Lower lobe of right lung (tissue), 2 donors: ENCODE measurements around the gene MROH8. TPM values are rescaled to one million over a fixed set of nuclear protein-coding genes. Genes with fewer than 3 reads are reported as not detected.

Experiments used
- ATAC-seq, 2 donors: fragments of 200-7000 bp; cut with Tn5 transposase; one replicate each; pipeline ENCODE4 v1.9.1; 2020 to 2022; ENCODE audit warnings: mild to moderate bottlenecking in 2 of 2, moderate library complexity in 2 of 2
- DNase-seq: peaks from one replicate; pipeline ENCODE4 v3.0.0-alpha.2; 2020
- H3K27ac ChIP-seq: fragments of 200-600 bp; one replicate; pipeline ENCODE4 v1.8.0; 2022
- H3K27me3 ChIP-seq: fragments of 200-600 bp; one replicate; pipeline ENCODE4 v1.8.0; 2022; ENCODE audit warnings: low read depth
- H3K36me3 ChIP-seq: fragments of 200-600 bp; one replicate; pipeline ENCODE4 v1.8.0; 2022; ENCODE audit warnings: mild to moderate bottlenecking
- H3K4me1 ChIP-seq: fragments of 200-600 bp; one replicate; pipeline ENCODE4 v1.8.0; 2022
- H3K4me3 ChIP-seq: fragments of 200-600 bp; one replicate; pipeline ENCODE4 v1.8.0; 2022; ENCODE audit warnings: mild to moderate bottlenecking
- H3K9me3 ChIP-seq: fragments of 200-600 bp; one replicate; pipeline ENCODE4 v1.8.0; 2022
- intact Hi-C: fragments of 100-400 bp; cut with DNase I; formaldehyde crosslinking; loops from one replicate; pipeline ENCODE4 v1.11.0; 2022
- total RNA-seq: library from RNA; stranded (reverse); fragmentation: NEBNext Ultra II Directional; extraction: Animal tissue kit (Norgen Biotek cat#: 25700); gene quantifications from one replicate; pipeline ENCODE4 v1.2.1, GENCODE V29; 2021
- TF ChIP-seq, protein P1 (sequence below): fragments of 200-600 bp; IDR thresholded peaks from one replicate; pipeline ENCODE4 v1.8.0; 2022; ENCODE audit warnings: antibody characterized with exemption, mild to moderate bottlenecking
- donor health status: DM: no; HTN: yes; CAD: no; lungs with severe emphysema.

The MROH8 gene
- total RNA-seq, 1 donor from 2014 or later: 3.9 TPM

DNA sequence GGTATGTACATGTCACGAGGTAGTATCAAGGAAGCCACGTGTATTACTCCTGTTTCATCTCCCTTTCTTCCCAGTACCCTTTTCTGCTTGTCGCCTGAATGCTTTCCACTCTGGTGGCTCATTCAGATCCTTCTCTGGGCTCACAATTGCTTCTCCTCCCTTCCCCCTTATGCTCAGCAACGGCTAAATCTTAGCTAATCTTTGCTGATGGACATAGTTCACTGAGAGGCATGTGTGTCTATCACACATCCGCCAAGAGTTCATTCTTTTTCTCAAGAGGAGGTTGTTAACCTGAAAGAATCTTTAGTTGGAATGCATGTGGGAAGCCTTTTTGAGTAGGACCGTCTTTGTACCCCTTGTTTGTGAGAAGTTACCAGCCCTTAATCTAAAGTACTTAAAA is 25.8 kb upstream of the MROH8 start:
- Histone ChIP-seq H3K4me1 (no peaks in the 10 kb centered on the region), H3K27me3 (no peaks in the 10 kb centered on the region), H3K27ac (no peak overlapping the region), H3K4me3 (no peak overlapping the region), H3K9me3 (no peaks in the 10 kb centered on the region), H3K36me3 (peaks cover 97% of the 10 kb centered on the region)
- intact Hi-C loops: loop anchor here (10.0 kb wide), 1 partner anchor 330 kb away; no protein-coding TSS in a partner anchor
- TF ChIP-seq, protein P1, sequence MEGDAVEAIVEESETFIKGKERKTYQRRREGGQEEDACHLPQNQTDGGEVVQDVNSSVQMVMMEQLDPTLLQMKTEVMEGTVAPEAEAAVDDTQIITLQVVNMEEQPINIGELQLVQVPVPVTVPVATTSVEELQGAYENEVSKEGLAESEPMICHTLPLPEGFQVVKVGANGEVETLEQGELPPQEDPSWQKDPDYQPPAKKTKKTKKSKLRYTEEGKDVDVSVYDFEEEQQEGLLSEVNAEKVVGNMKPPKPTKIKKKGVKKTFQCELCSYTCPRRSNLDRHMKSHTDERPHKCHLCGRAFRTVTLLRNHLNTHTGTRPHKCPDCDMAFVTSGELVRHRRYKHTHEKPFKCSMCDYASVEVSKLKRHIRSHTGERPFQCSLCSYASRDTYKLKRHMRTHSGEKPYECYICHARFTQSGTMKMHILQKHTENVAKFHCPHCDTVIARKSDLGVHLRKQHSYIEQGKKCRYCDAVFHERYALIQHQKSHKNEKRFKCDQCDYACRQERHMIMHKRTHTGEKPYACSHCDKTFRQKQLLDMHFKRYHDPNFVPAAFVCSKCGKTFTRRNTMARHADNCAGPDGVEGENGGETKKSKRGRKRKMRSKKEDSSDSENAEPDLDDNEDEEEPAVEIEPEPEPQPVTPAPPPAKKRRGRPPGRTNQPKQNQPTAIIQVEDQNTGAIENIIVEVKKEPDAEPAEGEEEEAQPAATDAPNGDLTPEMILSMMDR: no peak
- DNase-seq: no peak
- ATAC-seq: peak in 1 of 2 donors; percentile 24

DNA sequence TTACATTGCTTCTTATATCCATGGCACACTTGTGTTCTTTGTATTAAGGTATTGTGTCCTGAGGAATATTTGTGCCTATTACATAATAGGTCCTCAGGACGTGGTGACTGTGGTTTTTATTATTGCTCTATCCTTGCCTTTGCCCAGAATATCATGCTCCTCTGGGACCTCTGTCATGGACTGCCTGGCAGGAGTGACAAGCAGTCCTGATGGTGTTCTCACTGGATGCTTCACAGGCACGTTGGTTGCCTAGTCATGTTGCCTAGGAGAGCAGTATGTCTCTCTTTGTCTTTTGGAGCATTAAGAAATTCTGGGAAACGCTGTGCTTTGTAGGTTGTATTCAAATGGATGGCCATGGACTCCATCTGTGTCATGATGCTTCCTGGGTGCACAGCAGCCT is 24.7 kb upstream of the MROH8 start:
- TF ChIP-seq, protein P1: no peak
- no peak for DNase-seq
- H3K36me3 ChIP-seq: peaks cover 97% of the 10 kb centered on the region
- H3K9me3 ChIP-seq: no peaks in the 10 kb centered on the region
- H3K4me1 ChIP-seq: no peaks in the 10 kb centered on the region
- H3K4me3 ChIP-seq: no peak overlapping the region
- H3K27ac ChIP-seq: peak overlapping the region; percentile 7
- no peaks in the 10 kb centered on the region for H3K27me3 ChIP-seq
- ATAC-seq: no peak
- intact Hi-C loops: loop anchor here (10.0 kb wide), 1 partner anchor 331 kb away; no protein-coding TSS in a partner anchor

DNA sequence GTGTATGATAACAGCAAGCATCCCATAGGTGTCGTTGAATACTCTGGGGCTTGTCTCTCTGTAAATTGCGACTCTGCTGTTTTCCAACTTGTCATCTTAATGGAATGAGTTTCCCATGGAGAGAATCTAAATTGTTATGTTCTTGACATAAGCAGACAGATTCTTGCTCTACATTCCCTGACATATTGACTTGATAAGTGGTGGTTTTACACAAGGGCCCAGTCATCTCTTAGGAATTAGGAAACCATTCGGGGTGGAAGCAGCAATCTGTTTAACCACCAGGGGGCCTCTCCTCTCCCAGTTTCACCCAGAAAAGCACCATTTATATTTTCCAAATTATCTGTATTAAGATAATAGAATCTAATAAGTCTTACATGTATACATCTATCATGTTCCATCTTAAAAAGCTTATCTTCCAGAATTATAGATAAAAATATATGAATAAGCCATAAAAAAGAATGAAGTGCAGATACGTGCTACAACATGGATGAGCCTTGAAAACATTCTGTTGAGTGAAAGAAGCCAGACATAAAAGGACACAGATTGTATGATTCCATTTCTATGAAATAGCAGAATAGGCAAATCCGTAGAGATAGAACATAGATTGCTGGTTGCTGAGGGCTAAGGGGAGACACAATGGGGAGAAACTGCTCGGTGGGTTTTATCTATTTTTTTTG is 23.1 kb upstream of the MROH8 start:
- H3K9me3 ChIP-seq: no peaks in the 10 kb centered on the region
- no peak overlapping the region for H3K4me3 ChIP-seq
- H3K27me3 ChIP-seq: no peaks in the 10 kb centered on the region
- intact Hi-C loops: loop anchor here (10.0 kb wide), 1 partner anchor 332 kb away; no protein-coding TSS in a partner anchor
- TF ChIP-seq, protein P1: peak; percentile 81
- DNase-seq (no peak), ATAC-seq (peak; percentile 88 to 91)
- peaks cover 99% of the 10 kb centered on the region for H3K36me3 ChIP-seq
- H3K27ac ChIP-seq: peak overlapping the region; percentile 59
- H3K4me1 ChIP-seq: peaks cover 4% of the 10 kb centered on the region

DNA sequence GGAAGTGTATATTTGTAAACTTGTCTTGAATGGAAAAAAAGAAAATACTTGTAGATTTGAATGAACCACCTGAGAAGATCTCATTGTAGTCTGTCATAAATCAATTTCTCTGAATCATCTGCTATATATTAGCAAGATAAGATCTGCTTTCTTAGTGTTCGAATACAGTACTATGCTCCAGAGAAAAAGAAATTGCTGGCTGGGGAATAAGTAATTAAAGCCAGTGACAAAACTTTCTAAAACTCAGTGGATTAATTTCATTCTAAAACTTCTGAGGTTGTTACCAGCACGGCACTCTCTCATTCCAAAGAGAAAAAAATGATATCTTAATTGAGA is 22.4 kb upstream of the MROH8 start:
- Histone ChIP-seq H3K36me3 (peaks cover 93% of the 10 kb centered on the region), H3K4me1 (peaks cover 4% of the 10 kb centered on the region), H3K27ac (peak overlapping the region; percentile 59), H3K27me3 (no peaks in the 10 kb centered on the region), H3K9me3 (no peaks in the 10 kb centered on the region), H3K4me3 (no peak overlapping the region)
- DNase-seq (no peak), ATAC-seq (no peak)
- TF ChIP-seq, protein P1: no peak
- intact Hi-C loops: loop anchor here (10.0 kb wide), 1 partner anchor 333 kb away; no protein-coding TSS in a partner anchor

DNA sequence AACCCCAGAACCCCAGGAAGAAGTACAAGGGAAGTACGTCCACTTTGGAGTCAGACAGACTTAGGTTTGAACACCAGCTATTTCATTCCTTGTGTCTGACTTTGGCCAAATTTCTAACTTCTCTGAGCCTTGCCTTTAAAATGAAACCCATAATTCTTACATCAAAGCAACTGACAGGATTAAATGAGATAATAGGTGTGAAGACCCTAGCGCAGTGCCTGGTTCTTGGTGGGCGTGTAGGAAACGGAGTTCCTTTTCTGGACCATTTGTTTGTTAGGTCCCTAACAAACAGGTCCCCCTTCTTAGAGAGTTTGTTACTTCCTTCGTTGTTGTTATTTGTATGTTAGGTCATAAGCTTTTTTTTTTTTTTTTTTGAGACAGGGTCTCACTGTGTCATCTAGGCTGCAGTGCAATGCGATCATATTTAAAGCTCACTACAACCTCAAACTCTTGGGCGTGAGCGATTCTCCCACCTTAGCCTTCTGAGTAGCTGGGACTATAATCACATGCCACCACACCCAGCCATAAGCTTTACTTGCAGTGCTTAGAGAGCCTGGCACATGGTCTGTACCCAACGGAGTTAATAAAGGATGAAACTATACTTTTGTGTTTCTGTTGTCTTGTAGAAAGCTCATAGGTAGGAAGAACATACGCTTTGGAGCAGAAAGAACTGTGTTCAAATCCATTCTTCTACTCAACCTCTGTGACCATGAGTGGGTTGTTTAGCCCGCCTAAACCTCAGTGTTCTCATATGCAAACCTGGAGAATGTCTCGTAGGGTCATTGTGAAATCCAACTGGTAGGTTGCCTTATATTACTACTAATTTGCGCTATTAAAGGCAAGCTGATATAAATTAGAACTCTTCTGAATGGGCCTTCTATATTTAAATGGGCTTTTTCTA is 21.8 kb upstream of the MROH8 start:
- DNase-seq (no peak), ATAC-seq (no peak)
- TF ChIP-seq, protein P1: no peak
- Histone ChIP-seq H3K36me3 (peaks cover 87% of the 10 kb centered on the region), H3K4me3 (no peak overlapping the region), H3K9me3 (no peaks in the 10 kb centered on the region), H3K27me3 (no peaks in the 10 kb centered on the region), H3K4me1 (peaks cover 4% of the 10 kb centered on the region), H3K27ac (peak overlapping the region; percentile 59)
- intact Hi-C loops: loop anchor here (10.0 kb wide), 1 partner anchor 334 kb away; no protein-coding TSS in a partner anchor
